ENCODE measurements around the gene CRIP3. TPM values are rescaled to one million over a fixed set of nuclear protein-coding genes. Genes with fewer than 3 reads are reported as not detected.

Gene CRIP3
- total RNA-seq, 1 experiment from 2014 or later, result 16.9 TPM

GRCh38 chr6:43282636-43283513, 25.8 kb downstream of the CRIP3 start:
- no peak overlapping the region for H2AFZ ChIP-seq (ENCODE audit: low read length)
- no peak overlapping the region for H2BK15ac ChIP-seq (ENCODE audit: low read depth, low read length)
- H3K79me1 ChIP-seq (ENCODE audit: insufficient read depth, low read depth, low read length, poor library complexity, severe bottlenecking), result no peaks in the 10 kb centered on the region
- H2BK120ac ChIP-seq (ENCODE audit: low read depth, low read length, poor library complexity, severe bottlenecking), result no peak overlapping the region
- no peak overlapping the region for H3K4me3 Mint-ChIP-seq
- H3T11ph ChIP-seq (ENCODE audit: low read length), result no peak overlapping the region
- no peak overlapping the region for H3K14ac ChIP-seq (ENCODE audit: insufficient read depth, low read length)
- H3K79me2 ChIP-seq (ENCODE audit: insufficient read depth, low read length), result no peaks in the 10 kb centered on the region
- no peak for DNase-seq
- no CpG with 5 or more reads among the region's 32 CpGs for WGBS (ENCODE audit: extremely low coverage, insufficient read length, low lambda C conversion rate)
- no peaks in the 10 kb centered on the region for H3K27me3 ChIP-seq (ENCODE audit: insufficient read depth, low read length)
- H3K27ac ChIP-seq (ENCODE audit: insufficient read length, low read depth, low read length), result no peak overlapping the region
- no peak overlapping the region for H4K5ac ChIP-seq (ENCODE audit: insufficient read length, low read depth, low read length)
- H3K23me2 ChIP-seq (ENCODE audit: insufficient read length, low read depth, low read length, poor library complexity, severe bottlenecking), result no peaks in the 10 kb centered on the region
- no peak overlapping the region for H3K27ac Mint-ChIP-seq
- no peak overlapping the region for H2AK5ac ChIP-seq (ENCODE audit: insufficient read length, low read length)
- no peak overlapping the region for H4K8ac ChIP-seq (replicated peaks; ENCODE audit: insufficient read length, low read depth, low read length)
- no peak for TF ChIP-seq CTCF (conservative IDR thresholded peaks at IDR 0.05)
- H3K9me3 Mint-ChIP-seq, result no peaks in the 10 kb centered on the region
- H4K91ac ChIP-seq (ENCODE audit: insufficient read length, low read depth, low read length), result no peak overlapping the region
- no peak overlapping the region for H2BK5ac ChIP-seq (ENCODE audit: insufficient read length, low read length)
- no peak overlapping the region for H3K4ac ChIP-seq (ENCODE audit: low read depth, low read length)
- no peaks in the 10 kb centered on the region for H3K36me3 Mint-ChIP-seq (ENCODE audit: insufficient read depth in 1 of 3, low read depth in 3 of 3)
- H4K20me1 ChIP-seq (ENCODE audit: control insufficient read depth, insufficient read depth, insufficient read length), result no peaks in the 10 kb centered on the region
- H3K9ac ChIP-seq (ENCODE audit: extremely low read depth, insufficient read length, low read length), result no peak overlapping the region
- no peak overlapping the region for H2BK20ac ChIP-seq (ENCODE audit: low read depth, low read length, poor library complexity, severe bottlenecking)
- no peak overlapping the region for H3K18ac ChIP-seq (ENCODE audit: insufficient read length, low read depth, low read length)
- H3K4me2 ChIP-seq (ENCODE audit: insufficient read depth, insufficient read length, low read length), result no peak overlapping the region
- no peaks in the 10 kb centered on the region for H3K9me3 ChIP-seq (ENCODE audit: control insufficient read depth, low read depth, low read length)
- peaks cover 20 to 38% of the 10 kb centered on the region in 2 experiments for H3K4me1 Mint-ChIP-seq
- H2BK12ac ChIP-seq (ENCODE audit: insufficient read length, low read depth, low read length), result no peak overlapping the region
- no peaks in the 10 kb centered on the region; the same call in 1 of the 2 replicates for H3K4me1 ChIP-seq (ENCODE audit: insufficient read depth, low read length)
- H3K27me3 Mint-ChIP-seq (ENCODE audit: low read depth), result peaks cover 11% of the 10 kb centered on the region
- H3K23ac ChIP-seq (ENCODE audit: insufficient read length, low read depth, low read length), result no peak overlapping the region
- no peak overlapping the region for H3K56ac ChIP-seq (ENCODE audit: insufficient read length, low read depth, low read length)

Measured in H9 (cell line).